ENCODE data around the gene MAP3K2.

MAP3K2 gene

DNA sequence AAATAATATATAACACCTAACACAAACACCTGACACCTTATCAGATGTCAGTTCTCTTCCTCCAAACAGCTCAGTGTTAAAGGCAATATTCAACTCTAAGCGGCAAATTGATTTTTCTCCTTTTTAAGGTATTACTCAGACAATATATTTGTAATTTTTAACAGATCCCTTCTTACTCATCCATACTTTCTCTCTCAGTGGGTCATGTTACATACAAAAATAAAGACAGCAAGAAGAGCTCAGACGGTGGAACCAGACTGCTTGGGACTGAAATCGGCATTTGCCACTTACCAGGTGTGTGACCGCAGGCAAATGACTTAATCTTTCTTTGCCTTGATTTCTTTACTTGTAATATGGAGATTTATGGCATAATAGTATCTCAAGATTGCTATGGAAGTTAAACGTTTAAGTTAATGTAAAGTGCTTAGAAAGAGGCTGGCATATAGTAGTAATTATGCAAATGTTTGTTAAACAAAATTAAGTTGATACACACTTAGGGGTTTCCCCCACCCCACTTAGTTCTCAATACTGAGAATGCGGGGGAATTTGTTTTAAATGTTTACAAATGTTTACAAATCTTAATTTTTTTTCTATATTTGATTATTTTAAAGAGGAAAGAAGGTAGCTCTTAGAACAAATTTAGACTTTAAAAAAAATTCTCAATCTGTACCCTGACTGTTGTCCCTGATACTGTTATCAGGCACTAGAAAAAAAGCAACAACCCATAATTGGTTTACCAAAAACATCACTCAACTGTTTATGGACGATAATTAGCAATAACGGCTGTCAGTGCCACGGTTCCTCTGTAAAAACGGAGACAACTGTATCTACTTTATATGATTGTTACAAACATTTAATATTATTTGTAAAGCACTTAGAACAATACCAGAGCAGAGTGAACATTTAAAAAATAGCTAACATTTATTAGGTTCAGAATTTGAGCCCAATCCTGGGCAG is 25.6 kb downstream of the MAP3K2 start:
- DNase-seq, result no peak
- Mint-ChIP-seq H3K9me3 (peaks cover 10% of the 10 kb centered on the region), H3K4me1 (peaks cover 22% of the 10 kb centered on the region), H3K4me3 (no peak overlapping the region), H3K27ac (peak overlapping the region; percentile 7), H3K27me3 (ENCODE audit: low read depth, poor library complexity) (peaks cover 2% of the 10 kb centered on the region), H3K36me3 (ENCODE audit: low read depth) (peaks cover 4% of the 10 kb centered on the region)
- no peak for TF ChIP-seq CTCF (IDR thresholded peaks at IDR 0.05)

DNA sequence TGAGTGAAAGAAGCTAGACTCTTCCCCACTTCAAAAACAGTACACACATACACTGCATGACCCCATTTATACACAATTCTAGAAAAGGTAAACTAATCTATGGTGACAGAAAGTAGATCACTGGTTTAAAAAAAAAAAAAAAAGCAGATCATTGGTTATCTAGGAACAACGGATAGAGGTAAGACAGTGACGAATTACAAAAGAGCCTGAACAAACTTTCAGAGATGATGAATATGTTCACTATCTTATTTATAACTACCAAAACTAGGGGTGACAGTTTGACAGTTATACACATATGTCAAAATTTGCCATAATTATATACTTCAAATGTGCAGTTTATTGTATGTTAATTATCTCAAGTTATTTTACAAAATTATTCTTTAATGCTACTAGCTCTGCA is 27.5 kb downstream of the MAP3K2 start:
- Mint-ChIP-seq H3K4me3 (no peak overlapping the region), H3K9me3 (peaks cover 23% of the 10 kb centered on the region), H3K27me3 (ENCODE audit: low read depth, poor library complexity) (peaks cover 2% of the 10 kb centered on the region), H3K27ac (no peak overlapping the region), H3K4me1 (peaks cover 13% of the 10 kb centered on the region), H3K36me3 (ENCODE audit: low read depth) (peaks cover 21% of the 10 kb centered on the region)
- DNase-seq, result no peak
- no peak for TF ChIP-seq CTCF (IDR thresholded peaks at IDR 0.05)

- Mint-ChIP-seq H3K4me1 (peaks cover 11% of the 10 kb centered on the region), H3K27me3 (ENCODE audit: low read depth, poor library complexity) (peaks cover 2% of the 10 kb centered on the region), H3K4me3 (no peak overlapping the region), H3K9me3 (peaks cover 30% of the 10 kb centered on the region), H3K27ac (no peak overlapping the region), H3K36me3 (ENCODE audit: low read depth) (peaks cover 28% of the 10 kb centered on the region)
- no peak for DNase-seq
- TF ChIP-seq CTCF (IDR thresholded peaks at IDR 0.05), result no peak
These were observed 28.3 kb downstream of the MAP3K2 start for GRCh38 chr2:127359520-127359919.

DNA sequence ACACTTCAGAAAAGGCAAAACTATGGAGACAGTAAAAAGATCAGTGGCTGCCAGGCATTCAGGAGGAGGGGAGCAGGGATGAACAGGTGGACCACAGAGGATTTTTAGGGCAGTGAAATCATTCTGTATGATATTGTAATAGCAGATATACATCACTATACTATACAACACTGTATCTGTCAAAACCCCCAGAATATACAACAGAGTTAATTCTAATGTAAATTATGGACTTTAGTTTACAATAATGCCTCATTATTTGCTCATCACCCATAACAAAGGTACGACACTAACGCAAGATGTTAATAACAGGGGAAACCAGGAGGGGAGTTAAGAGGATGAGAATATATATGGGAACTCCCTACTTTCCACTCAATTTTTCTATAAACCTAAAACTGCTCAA is 28.8 kb downstream of the MAP3K2 start:
- Mint-ChIP-seq H3K9me3 (peaks cover 35% of the 10 kb centered on the region), H3K4me3 (no peak overlapping the region), H3K27me3 (ENCODE audit: low read depth, poor library complexity) (peaks cover 1% of the 10 kb centered on the region), H3K4me1 (peaks cover 11% of the 10 kb centered on the region), H3K36me3 (ENCODE audit: low read depth) (peaks cover 33% of the 10 kb centered on the region), H3K27ac (no peak overlapping the region)
- no peak for DNase-seq
- no peak for TF ChIP-seq CTCF (IDR thresholded peaks at IDR 0.05)

DNA sequence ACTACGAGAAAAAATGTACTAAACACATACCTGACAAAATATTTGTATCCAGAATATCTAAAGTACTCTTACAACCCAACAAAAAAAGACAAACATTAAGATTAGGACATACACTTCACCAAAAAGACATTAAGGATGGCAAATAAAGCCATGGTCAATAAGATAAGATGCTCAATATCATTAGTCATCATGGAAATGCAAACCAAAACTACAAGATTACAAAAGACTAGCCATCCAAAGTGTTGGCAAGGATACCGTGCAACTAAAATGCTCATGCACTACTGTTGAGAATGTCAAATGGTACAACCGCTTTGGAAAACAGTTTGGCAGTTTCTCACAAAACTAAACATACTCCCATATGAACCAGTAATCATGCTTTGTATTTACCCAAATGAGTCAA is 29.7 kb downstream of the MAP3K2 start:
- Mint-ChIP-seq H3K9me3 (peaks cover 36% of the 10 kb centered on the region), H3K36me3 (ENCODE audit: low read depth) (peaks cover 33% of the 10 kb centered on the region), H3K27ac (no peak overlapping the region)

More for the DNA sequence above, 29.7 kb downstream of the MAP3K2 start:
- H3K27me3 Mint-ChIP-seq (ENCODE audit: low read depth, poor library complexity), result no peaks in the 10 kb centered on the region
- no peak for DNase-seq
- no peak overlapping the region for H3K4me3 Mint-ChIP-seq
- TF ChIP-seq CTCF (IDR thresholded peaks at IDR 0.05), result no peak
- peaks cover 11% of the 10 kb centered on the region for H3K4me1 Mint-ChIP-seq
